ENCODE measurements around the gene C14orf93.

C14orf93 gene

GRCh38 chr14:22995889-22996625 is 13.9 kb downstream of the C14orf93 start:
- no peak for DNase-seq (ENCODE audit: low read depth in 1 of 2, low spot score in 1 of 2)

GRCh38 chr14:22994762-22995275 is 15.1 kb downstream of the C14orf93 start:
- DNase-seq (ENCODE audit: low read depth in 1 of 2, low spot score in 1 of 2): no peak

- DNase-seq (ENCODE audit: low read depth in 1 of 2, low spot score in 1 of 2): no peak
Observed at GRCh38 chr14:22993517-22993916, 16.4 kb downstream of the C14orf93 start.

DNA sequence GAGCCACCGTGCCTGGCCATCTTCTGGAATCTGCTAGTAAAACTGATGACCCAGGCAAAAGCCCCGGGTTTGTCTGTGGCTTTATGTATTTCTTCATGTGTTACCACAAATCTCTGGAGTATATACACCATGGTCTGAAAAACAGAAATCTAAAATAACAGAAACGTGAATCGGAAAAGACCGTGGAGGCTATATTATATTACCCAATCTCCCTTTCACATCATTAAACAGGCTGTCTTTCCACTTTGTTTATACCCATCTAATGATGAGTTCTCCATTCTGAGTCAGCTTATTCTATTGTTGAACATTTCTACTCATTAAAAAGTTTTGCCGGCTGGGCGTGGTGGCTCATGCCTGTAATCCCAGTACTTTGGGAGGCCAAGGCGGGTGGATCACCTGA is 18.1 kb downstream of the C14orf93 start:
- no peak for DNase-seq (ENCODE audit: low read depth in 1 of 2, low spot score in 1 of 2)

DNA sequence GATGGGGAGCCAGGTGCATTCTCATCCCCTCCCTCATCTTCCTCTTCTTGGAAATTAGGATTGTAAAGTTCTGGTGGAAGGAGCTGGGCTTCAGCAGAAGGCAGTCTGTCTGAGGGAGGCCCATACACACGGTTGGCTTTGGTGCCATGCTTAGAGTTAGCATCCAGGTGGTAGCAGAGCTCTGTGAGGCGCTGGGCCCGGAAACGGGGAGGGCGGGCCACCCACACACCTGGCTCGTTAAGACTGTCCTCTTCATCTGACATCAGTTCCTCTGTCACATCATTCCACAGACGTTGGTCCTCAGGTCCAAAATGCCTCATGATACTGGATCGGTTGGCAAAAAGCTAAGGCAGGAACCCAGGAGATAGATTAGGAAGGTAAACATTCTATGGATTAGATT is 22.7 kb downstream of the C14orf93 start:
- DNase-seq (ENCODE audit: low read depth in 1 of 2, low spot score in 1 of 2): no peak

- peak; percentile 83 to 89 for DNase-seq (ENCODE audit: low read depth in 1 of 2, low spot score in 1 of 2)
Observed at GRCh38 chr14:22986508-22987054, 23.4 kb downstream of the C14orf93 start.

- no peak for DNase-seq (ENCODE audit: low read depth in 1 of 2, low spot score in 1 of 2)
Observed at GRCh38 chr14:22985894-22986507, 23.9 kb downstream of the C14orf93 start.

GRCh38 chr14:22984959-22985658 is 24.8 kb downstream of the C14orf93 start:
- no peak for DNase-seq (ENCODE audit: low read depth in 1 of 2, low spot score in 1 of 2)

- DNase-seq (ENCODE audit: low read depth in 1 of 2, low spot score in 1 of 2): peak; percentile 59 to 70
Observed at GRCh38 chr14:22982477-22983245, 27.3 kb downstream of the C14orf93 start, which contains the start of gene AJUBA. Gene AJUBA (minus strand): TSS chr14:22982551. CDS start chr14:22982266, 285 bp downstream.

DNA sequence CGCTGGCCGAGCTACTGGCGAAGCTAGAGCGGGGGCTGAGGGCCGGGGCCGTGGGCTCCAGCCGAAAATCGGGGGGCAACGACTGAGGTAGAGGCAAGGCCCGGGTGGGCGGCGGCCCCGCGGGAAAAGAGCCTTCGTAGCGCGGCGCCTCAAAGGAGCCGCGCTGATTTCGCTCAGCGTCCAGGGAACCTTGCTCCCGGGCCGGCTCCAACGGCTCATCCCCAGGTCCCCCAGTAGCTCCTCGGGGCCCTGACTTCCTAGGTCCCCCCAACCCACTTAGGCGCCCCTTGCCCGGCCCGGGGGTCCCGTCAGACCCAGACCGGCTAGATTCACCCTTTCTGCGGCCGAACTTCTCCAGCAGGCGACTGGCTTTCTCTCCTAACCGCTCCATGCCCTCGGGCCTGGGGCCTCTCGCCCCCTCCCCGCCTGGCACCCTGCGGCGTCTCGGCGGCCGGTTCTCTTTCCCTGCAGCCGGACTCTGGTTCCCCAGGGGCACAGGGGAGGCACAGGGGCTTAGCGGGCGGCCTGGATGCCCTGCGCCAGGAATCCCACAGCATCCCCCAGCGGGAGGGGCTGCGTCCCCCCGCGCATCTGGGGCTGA is 28.0 kb downstream of the C14orf93 start:
- DNase-seq (ENCODE audit: low read depth in 1 of 2, low spot score in 1 of 2): no peak

GRCh38 chr14:22981090-22981875 is 28.7 kb downstream of the C14orf93 start:
- DNase-seq (ENCODE audit: low read depth in 1 of 2, low spot score in 1 of 2): no peak

GRCh38 chr14:22980672-22981089 is 29.3 kb downstream of the C14orf93 start:
- no peak for DNase-seq (ENCODE audit: low read depth in 1 of 2, low spot score in 1 of 2)

- no peak for DNase-seq (ENCODE audit: low read depth in 1 of 2, low spot score in 1 of 2)
Observed at GRCh38 chr14:22979748-22980392, 30.1 kb downstream of the C14orf93 start.

- DNase-seq (ENCODE audit: low read depth in 1 of 2, low spot score in 1 of 2): no peak
Observed at GRCh38 chr14:22978981-22979671, 30.8 kb downstream of the C14orf93 start.

DNA sequence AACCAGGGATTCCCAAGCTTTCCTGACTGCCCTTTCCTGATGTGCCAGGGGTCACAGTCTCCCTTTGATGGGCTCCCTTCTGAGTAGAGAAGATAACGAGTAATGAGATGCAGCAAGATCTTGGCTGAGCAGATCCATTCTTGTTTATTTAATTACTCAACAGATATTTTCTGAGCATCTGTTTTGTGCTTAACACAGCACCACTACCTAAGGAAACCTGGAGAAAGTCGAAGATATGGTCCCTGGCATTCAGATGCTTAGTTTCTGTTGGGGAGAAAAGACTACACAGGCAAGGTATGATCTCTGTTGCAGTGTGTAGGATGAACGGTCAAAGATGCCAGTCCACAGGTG is 31.5 kb downstream of the C14orf93 start:
- DNase-seq (ENCODE audit: low read depth in 1 of 2, low spot score in 1 of 2): no peak

GRCh38 chr14:22977684-22978486 is 32.1 kb downstream of the C14orf93 start:
- no peak for DNase-seq (ENCODE audit: low read depth in 1 of 2, low spot score in 1 of 2)

GRCh38 chr14:22977434-22977683 is 32.6 kb downstream of the C14orf93 start:
- DNase-seq (ENCODE audit: low read depth in 1 of 2, low spot score in 1 of 2): no peak
